ENCODE data around the gene ABL2.

Gene ABL2

GRCh38 chr1:179090923-179091322 lies 138.6 kb downstream of the ABL2 start:
- DNase-seq = no peak

GRCh38 chr1:179090522-179090921 lies 139.0 kb downstream of the ABL2 start:
- no peak for DNase-seq

- no peak for DNase-seq
These were observed 139.5 kb downstream of the ABL2 start for GRCh38 chr1:179089827-179090482.

- no peak for DNase-seq
These were observed 141.8 kb downstream of the ABL2 start for GRCh38 chr1:179087665-179088064.

GRCh38 chr1:179083533-179083932 lies 145.9 kb downstream of the ABL2 start:
- DNase-seq = peak in 1 of 5 experiments; percentile 34

- DNase-seq = peak in 2 of 5 experiments; percentile 30 to 43
These were observed 146.5 kb downstream of the ABL2 start for GRCh38 chr1:179082999-179083335.

GRCh38 chr1:179082333-179082998 lies 147.0 kb downstream of the ABL2 start:
- peak in 4 of 5 experiments; percentile 17 to 32 (median 22) for DNase-seq

- peak; percentile 49 to 84 (median 65) for DNase-seq
These were observed 147.7 kb downstream of the ABL2 start, which contains the start of gene TOR3A for GRCh38 chr1:179081687-179082332. Gene TOR3A (plus strand): TSS chr1:179082070. CDS start chr1:179082129, 59 bp downstream.

- peak in 4 of 5 experiments; percentile 6 to 62 (median 44) for DNase-seq
These were observed 148.4 kb downstream of the ABL2 start for GRCh38 chr1:179080866-179081686.

GRCh38 chr1:179079113-179079761 lies 150.2 kb downstream of the ABL2 start:
- DNase-seq = peak in 3 of 5 experiments; percentile 16 to 78 (median 41)

- DNase-seq = no peak
These were observed 152.1 kb downstream of the ABL2 start for GRCh38 chr1:179077396-179077795.

- DNase-seq = no peak
These were observed 163.0 kb downstream of the ABL2 start for GRCh38 chr1:179066471-179066870.

- DNase-seq = no peak
These were observed 167.9 kb downstream of the ABL2 start for GRCh38 chr1:179061360-179062282.

- no peak for DNase-seq
These were observed 170.7 kb downstream of the ABL2 start for GRCh38 chr1:179058487-179059483.

GRCh38 chr1:179055937-179056336 lies 173.5 kb downstream of the ABL2 start:
- DNase-seq = no peak

GRCh38 chr1:179053486-179053885 lies 176.0 kb downstream of the ABL2 start:
- no peak for DNase-seq

GRCh38 chr1:179052776-179053175 lies 176.7 kb downstream of the ABL2 start:
- no peak for DNase-seq
